ENCODE data around the gene SRR. TPM values are rescaled to one million over a fixed set of nuclear protein-coding genes. Genes with fewer than 3 reads are reported as not detected.

SRR gene
- total and polyA plus RNA-seq, 8 donors = 9.2 to 27.0 (median 22.8) TPM

DNA sequence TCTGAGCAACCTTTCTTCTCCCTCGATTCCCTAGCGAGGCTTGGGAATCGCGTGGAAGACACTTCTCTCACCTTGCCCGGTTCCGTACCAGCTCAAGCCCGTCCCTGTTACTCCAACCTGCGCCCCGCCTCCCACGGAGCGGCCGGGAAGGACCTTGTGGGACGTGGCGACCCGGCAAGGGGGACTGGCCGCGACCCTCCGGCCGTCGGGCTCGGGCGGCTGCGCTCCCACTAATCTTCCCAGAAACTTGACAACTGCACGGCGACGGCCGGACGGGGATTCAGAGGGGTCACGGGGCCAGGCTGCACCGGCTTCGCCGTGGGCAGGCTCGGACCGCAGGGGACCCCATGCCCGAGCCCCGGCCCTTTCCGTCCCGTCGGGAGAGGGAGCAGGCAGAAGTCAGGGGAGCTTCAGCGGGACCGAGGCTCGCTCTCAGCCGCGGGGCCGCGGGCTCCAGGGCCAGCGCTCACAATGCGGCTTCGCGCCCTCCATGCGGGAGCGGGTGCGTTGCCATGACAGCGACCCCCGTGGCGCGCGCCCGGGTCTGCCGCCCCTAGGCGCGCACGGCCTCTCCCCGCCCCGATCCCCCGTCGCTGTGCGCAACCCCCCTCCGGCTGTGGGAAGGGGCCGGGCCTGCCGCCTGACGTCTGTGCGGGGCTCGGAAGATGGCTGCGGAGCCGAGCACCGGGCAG is 33.2 kb downstream of the SRR start, which contains the start of gene SGSM2:
Gene SGSM2, plus strand, starts transcription at position 650 of the 692 bp plus-strand sequence. CDS start 188 bp downstream, outside the sequence.
- DNase-seq = peak in 3 of 4 donors; percentile 60 to 90 (median 81)
- Histone ChIP-seq H3K27ac (peak within 1 kb of the TSS; percentile 71 to 83), H3K27me3 (no peaks in the 10 kb centered on the region), H3K36me3 (peaks cover 0 to 32% of the 10 kb centered on the region in 2 donors), H3K4me1 (peaks cover 8 to 31% of the 10 kb centered on the region in 2 donors), H3K9me3 (no peaks in the 10 kb centered on the region), H3K4me3 (peak within 1 kb of the TSS; percentile 90 to 93)
- ATAC-seq = peak; percentile 69
- TF ChIP-seq, protein P1, sequence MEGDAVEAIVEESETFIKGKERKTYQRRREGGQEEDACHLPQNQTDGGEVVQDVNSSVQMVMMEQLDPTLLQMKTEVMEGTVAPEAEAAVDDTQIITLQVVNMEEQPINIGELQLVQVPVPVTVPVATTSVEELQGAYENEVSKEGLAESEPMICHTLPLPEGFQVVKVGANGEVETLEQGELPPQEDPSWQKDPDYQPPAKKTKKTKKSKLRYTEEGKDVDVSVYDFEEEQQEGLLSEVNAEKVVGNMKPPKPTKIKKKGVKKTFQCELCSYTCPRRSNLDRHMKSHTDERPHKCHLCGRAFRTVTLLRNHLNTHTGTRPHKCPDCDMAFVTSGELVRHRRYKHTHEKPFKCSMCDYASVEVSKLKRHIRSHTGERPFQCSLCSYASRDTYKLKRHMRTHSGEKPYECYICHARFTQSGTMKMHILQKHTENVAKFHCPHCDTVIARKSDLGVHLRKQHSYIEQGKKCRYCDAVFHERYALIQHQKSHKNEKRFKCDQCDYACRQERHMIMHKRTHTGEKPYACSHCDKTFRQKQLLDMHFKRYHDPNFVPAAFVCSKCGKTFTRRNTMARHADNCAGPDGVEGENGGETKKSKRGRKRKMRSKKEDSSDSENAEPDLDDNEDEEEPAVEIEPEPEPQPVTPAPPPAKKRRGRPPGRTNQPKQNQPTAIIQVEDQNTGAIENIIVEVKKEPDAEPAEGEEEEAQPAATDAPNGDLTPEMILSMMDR (IDR thresholded peaks at IDR 0.05) = no peak
- intact Hi-C loops (cut with DNase I) = no loop called here

DNA sequence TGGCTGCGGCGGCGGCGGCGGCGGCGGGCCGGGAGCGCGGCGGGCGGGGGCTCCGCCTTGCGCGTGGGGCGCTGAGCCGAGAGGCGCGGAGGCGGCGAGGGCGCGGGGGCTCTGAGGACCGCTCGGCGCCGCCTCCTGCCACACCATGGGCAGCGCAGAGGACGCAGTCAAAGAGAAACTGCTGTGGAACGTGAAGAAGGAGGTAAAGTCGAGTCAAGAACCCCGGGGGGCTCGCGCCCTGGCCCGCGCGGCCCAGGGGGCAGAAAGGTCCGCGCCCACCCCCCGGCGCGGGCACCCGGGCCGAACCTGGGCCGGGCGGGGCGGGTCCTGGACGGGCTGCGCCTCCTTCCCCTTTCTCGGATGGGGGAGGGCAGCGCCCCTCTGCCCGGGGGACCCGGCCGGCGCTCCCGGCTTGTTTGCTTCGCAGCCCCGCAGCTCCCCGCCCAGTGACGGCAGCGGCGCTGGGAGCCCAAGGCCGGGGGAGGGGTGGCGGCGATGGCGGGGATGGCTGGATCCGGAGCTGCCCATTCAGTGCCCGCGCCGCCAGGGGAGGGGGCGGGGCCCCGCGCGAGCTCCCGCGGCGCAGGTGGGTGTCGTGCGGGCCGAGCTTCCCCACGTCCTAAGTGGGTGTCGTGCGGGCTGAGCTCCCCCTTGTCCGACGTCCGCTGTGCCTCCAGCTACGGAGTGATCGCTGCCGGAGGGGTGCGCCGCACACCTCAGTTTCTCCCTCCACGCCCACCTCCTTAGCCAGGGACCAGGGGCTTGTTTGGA is 34.0 kb downstream of the SRR start:
- peaks cover 0 to 25% of the 10 kb centered on the region in 2 donors for H3K36me3 ChIP-seq
- H3K4me3 ChIP-seq = peak overlapping the region; percentile 90 to 93
- intact Hi-C loops (cut with DNase I) = no loop called here
- ATAC-seq = peak; percentile 66
- TF ChIP-seq, protein P1 (IDR thresholded peaks at IDR 0.05) = no peak
- DNase-seq = peak in 3 of 4 donors; percentile 63 to 92 (median 68)
- H3K4me1 ChIP-seq = peaks cover 8 to 31% of the 10 kb centered on the region in 2 donors
- H3K9me3 ChIP-seq = no peaks in the 10 kb centered on the region
- H3K27ac ChIP-seq = peak overlapping the region; percentile 71 to 83
- no peaks in the 10 kb centered on the region for H3K27me3 ChIP-seq

DNA sequence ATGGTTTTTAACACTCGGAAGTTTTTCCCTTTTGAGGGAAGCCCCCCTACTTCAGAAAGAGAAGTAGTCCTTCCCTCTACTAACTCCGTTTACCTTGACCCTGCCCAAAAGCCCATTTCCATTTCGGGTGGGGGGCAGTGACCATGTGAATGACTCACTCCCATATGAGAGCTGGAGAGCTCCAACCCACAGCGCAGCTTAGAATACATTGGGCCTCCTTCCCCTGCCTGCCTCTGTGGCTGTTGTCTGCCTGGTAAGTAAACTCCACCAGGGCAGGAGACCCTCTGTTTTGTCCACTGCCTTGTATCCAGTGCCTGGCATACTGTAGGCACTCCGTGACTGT is 34.5 kb downstream of the SRR start:
- intact Hi-C loops (cut with DNase I) = no loop called here
- DNase-seq (peak in 1 of 4 donors; percentile 13), ATAC-seq (no peak)
- H3K27me3 ChIP-seq = no peaks in the 10 kb centered on the region
- H3K4me1 ChIP-seq = peaks cover 8 to 31% of the 10 kb centered on the region in 2 donors
- TF ChIP-seq, protein P1 (IDR thresholded peaks at IDR 0.05) = no peak
- no peak overlapping the region for H3K27ac ChIP-seq
- H3K36me3 ChIP-seq = peaks cover 0 to 19% of the 10 kb centered on the region in 2 donors
- no peaks in the 10 kb centered on the region for H3K9me3 ChIP-seq
- H3K4me3 ChIP-seq = peak overlapping the region; percentile 90 to 93

GRCh38 chr17:2343421-2343820 is 39.7 kb downstream of the SRR start:
- intact Hi-C loops (cut with DNase I) = no loop called here
- TF ChIP-seq, protein P1 (IDR thresholded peaks at IDR 0.05) = no peak
- no peak overlapping the region for H3K27ac ChIP-seq
- DNase-seq (peak in 1 of 4 donors; percentile 25), ATAC-seq (no peak)
- H3K36me3 ChIP-seq = peaks cover 0 to 15% of the 10 kb centered on the region in 2 donors
- H3K4me1 ChIP-seq = peaks cover 0 to 2% of the 10 kb centered on the region in 2 donors
- H3K27me3 ChIP-seq = no peaks in the 10 kb centered on the region
- no peaks in the 10 kb centered on the region for H3K9me3 ChIP-seq
- H3K4me3 ChIP-seq = no peak overlapping the region

GRCh38 chr17:2344528-2344927 is 40.8 kb downstream of the SRR start:
- Histone ChIP-seq H3K4me1 (no peaks in the 10 kb centered on the region), H3K36me3 (peaks cover 0 to 15% of the 10 kb centered on the region in 2 donors), H3K27ac (no peak overlapping the region), H3K9me3 (no peaks in the 10 kb centered on the region), H3K27me3 (no peaks in the 10 kb centered on the region), H3K4me3 (no peak overlapping the region)
- TF ChIP-seq, protein P1 (IDR thresholded peaks at IDR 0.05) = no peak
- ATAC-seq = no peak
- intact Hi-C loops (cut with DNase I) = no loop called here
- no peak for DNase-seq

Measured in left lung (tissue), 10 donors.